Measurements from ENCODE around the gene ATP23.

Gene ATP23

GRCh38 chr12:57998251-57998650, 56.9 kb downstream of the ATP23 start:
- no peaks in the 10 kb centered on the region for H3K36me3 ChIP-seq (ENCODE audit: control insufficient read depth in 2 of 2, insufficient read depth in 2 of 2, low read length in 2 of 2)
- no peak overlapping the region for H3K4me3 ChIP-seq (ENCODE audit: low read length in 2 of 2)
- no peak overlapping the region for H3K9ac ChIP-seq (ENCODE audit: low read depth in 1 of 2, low read length in 2 of 2)

GRCh38 chr12:58000499-58000898, 59.1 kb downstream of the ATP23 start:
- no peaks in the 10 kb centered on the region for H3K27me3 ChIP-seq (ENCODE audit: control insufficient read depth in 2 of 2, insufficient read depth in 2 of 2, low read length in 2 of 2)
- H3K27ac ChIP-seq (ENCODE audit: low read depth in 2 of 2, low read length in 2 of 2) = no peak overlapping the region
- H3K4me1 ChIP-seq (ENCODE audit: control insufficient read depth in 2 of 2, insufficient read depth in 2 of 2, low read length in 2 of 2) = no peaks in the 10 kb centered on the region
- no peak overlapping the region for H3K9ac ChIP-seq (ENCODE audit: low read depth in 1 of 2, low read length in 2 of 2)
- no peak overlapping the region for H3K4me3 ChIP-seq (ENCODE audit: low read length in 2 of 2)
- H3K36me3 ChIP-seq (ENCODE audit: control insufficient read depth in 2 of 2, insufficient read depth in 2 of 2, low read length in 2 of 2) = no peaks in the 10 kb centered on the region
- peaks cover 3 to 6% of the 10 kb centered on the region in 2 donors for H3K9me3 ChIP-seq (ENCODE audit: control insufficient read depth in 2 of 2, low read length in 2 of 2)

More at GRCh38 chr12:57998251-57998650, 56.9 kb downstream of the ATP23 start:
- Histone ChIP-seq H3K4me1 (ENCODE audit: control insufficient read depth in 2 of 2, insufficient read depth in 2 of 2, low read length in 2 of 2) (no peaks in the 10 kb centered on the region), H3K9me3 (ENCODE audit: control insufficient read depth in 2 of 2, low read length in 2 of 2) (peaks cover 3 to 6% of the 10 kb centered on the region in 2 donors), H3K27me3 (ENCODE audit: control insufficient read depth in 2 of 2, insufficient read depth in 2 of 2, low read length in 2 of 2) (no peaks in the 10 kb centered on the region), H3K27ac (ENCODE audit: low read depth in 2 of 2, low read length in 2 of 2) (no peak overlapping the region)

- Histone ChIP-seq H3K9ac (ENCODE audit: low read depth in 1 of 2, low read length in 2 of 2) (no peak overlapping the region), H3K4me1 (ENCODE audit: control insufficient read depth in 2 of 2, insufficient read depth in 2 of 2, low read length in 2 of 2) (no peaks in the 10 kb centered on the region), H3K4me3 (ENCODE audit: low read length in 2 of 2) (no peak overlapping the region), H3K27me3 (ENCODE audit: control insufficient read depth in 2 of 2, insufficient read depth in 2 of 2, low read length in 2 of 2) (no peaks in the 10 kb centered on the region), H3K27ac (ENCODE audit: low read depth in 2 of 2, low read length in 2 of 2) (no peak overlapping the region), H3K36me3 (ENCODE audit: control insufficient read depth in 2 of 2, insufficient read depth in 2 of 2, low read length in 2 of 2) (no peaks in the 10 kb centered on the region), H3K9me3 (ENCODE audit: control insufficient read depth in 2 of 2, low read length in 2 of 2) (no peaks in the 10 kb centered on the region)
Measured at GRCh38 chr12:58007875-58008274, 66.5 kb downstream of the ATP23 start.

- Histone ChIP-seq H3K4me1 (ENCODE audit: control insufficient read depth in 2 of 2, insufficient read depth in 2 of 2, low read length in 2 of 2) (no peaks in the 10 kb centered on the region), H3K9ac (ENCODE audit: low read depth in 1 of 2, low read length in 2 of 2) (no peak overlapping the region), H3K36me3 (ENCODE audit: control insufficient read depth in 2 of 2, insufficient read depth in 2 of 2, low read length in 2 of 2) (no peaks in the 10 kb centered on the region), H3K4me3 (ENCODE audit: low read length in 2 of 2) (no peak overlapping the region), H3K9me3 (ENCODE audit: control insufficient read depth in 2 of 2, low read length in 2 of 2) (no peaks in the 10 kb centered on the region), H3K27ac (ENCODE audit: low read depth in 2 of 2, low read length in 2 of 2) (no peak overlapping the region), H3K27me3 (ENCODE audit: control insufficient read depth in 2 of 2, insufficient read depth in 2 of 2, low read length in 2 of 2) (no peaks in the 10 kb centered on the region)
Measured at GRCh38 chr12:58008634-58009033, 67.3 kb downstream of the ATP23 start.

All from mucosa of rectum (tissue), 2 donors.